Urinary bladder (tissue), 4 donors: ENCODE results near the gene LHPP. TPM values are rescaled to one million over a fixed set of nuclear protein-coding genes. Genes with fewer than 3 reads are reported as not detected.

Experiments
- DNase-seq: peaks from one replicate; pipeline ENCODE4 v3.0.0-alpha.2; 2015; ENCODE audit errors: extremely low spot score
- H3K27ac ChIP-seq: one replicate; pipeline ENCODE4 v1.5.1; 2013; ENCODE audit warnings: low read depth, mild to moderate bottlenecking, moderate library complexity
- H3K36me3 ChIP-seq: one replicate; pipeline ENCODE4 v1.6.1; 2013; ENCODE audit warnings: mild to moderate bottlenecking, moderate library complexity; ENCODE audit not compliant: insufficient read depth
- H3K4me1 ChIP-seq: one replicate; pipeline ENCODE4 v1.6.1; 2013; ENCODE audit warnings: mild to moderate bottlenecking, moderate library complexity; ENCODE audit not compliant: insufficient read depth
- H3K4me3 ChIP-seq: one replicate; pipeline ENCODE4 v1.5.1; 2013; ENCODE audit warnings: low read depth, low read length
- WGBS: extraction: QIAGEN DNeasy Blood & Tissue Kit; methylation state at CpG from one replicate; pipeline ENCODE4 v1.1.7; 2013; 5-methylcytosine and 5-hydroxymethylcytosine counted together
- polyA plus RNA-seq: library from polyadenylated mRNA; stranded (reverse); fragments of 200-250 nt; gene quantifications from one replicate; pipeline ENCODE4 v1.2.3, GENCODE V29; 2013
- total RNA-seq: library from RNA; depleted of rRNA; stranded (reverse); fragments of >200 nt; gene quantifications from one replicate; pipeline ENCODE4 v1.2.3, GENCODE V29; 2014
- donor health status: healthy with polysubstance abuse.
- donor health status: healthy.

Gene LHPP
- total and polyA plus RNA-seq, 2 donors = 6.6 to 15.8 TPM

GRCh38 chr10:124565565-124566221 lies 104.1 kb downstream of the LHPP start:
- DNase-seq = no peak
- Histone ChIP-seq H3K27ac (no peak overlapping the region), H3K4me1 (no peaks in the 10 kb centered on the region), H3K4me3 (no peak overlapping the region), H3K36me3 (no peaks in the 10 kb centered on the region)
- WGBS = 65% methylated on average over 27 of the region's 27 CpGs

- 95% methylated on average over 9 of the region's 9 CpGs for WGBS
- Histone ChIP-seq H3K4me3 (no peak overlapping the region), H3K36me3 (no peaks in the 10 kb centered on the region), H3K27ac (no peak overlapping the region), H3K4me1 (no peaks in the 10 kb centered on the region)
- no peak for DNase-seq
Measured at GRCh38 chr10:124566222-124566888, 104.7 kb downstream of the LHPP start.

- Histone ChIP-seq H3K4me1 (no peaks in the 10 kb centered on the region), H3K36me3 (no peaks in the 10 kb centered on the region), H3K27ac (no peak overlapping the region), H3K4me3 (no peak overlapping the region)
- no peak for DNase-seq
- 92% methylated on average over 33 of the region's 33 CpGs for WGBS
Measured at GRCh38 chr10:124566981-124567835, 105.6 kb downstream of the LHPP start.

GRCh38 chr10:124568339-124568738 lies 106.7 kb downstream of the LHPP start:
- 94% methylated on average over 19 of the region's 19 CpGs for WGBS
- DNase-seq = no peak
- H3K36me3 ChIP-seq = no peaks in the 10 kb centered on the region
- no peak overlapping the region for H3K4me3 ChIP-seq
- no peak overlapping the region for H3K27ac ChIP-seq
- H3K4me1 ChIP-seq = no peaks in the 10 kb centered on the region

- DNase-seq = no peak
- 76% methylated on average over 21 of the region's 21 CpGs for WGBS
- no peaks in the 10 kb centered on the region for H3K4me1 ChIP-seq
- H3K36me3 ChIP-seq = no peaks in the 10 kb centered on the region
- H3K4me3 ChIP-seq = no peak overlapping the region
- H3K27ac ChIP-seq = no peak overlapping the region
Measured at GRCh38 chr10:124568848-124569622, 107.4 kb downstream of the LHPP start.

GRCh38 chr10:124569623-124570470 lies 108.2 kb downstream of the LHPP start:
- 91% methylated on average over 11 of the region's 11 CpGs for WGBS
- Histone ChIP-seq H3K27ac (no peak overlapping the region), H3K4me3 (no peak overlapping the region), H3K36me3 (no peaks in the 10 kb centered on the region), H3K4me1 (no peaks in the 10 kb centered on the region)
- DNase-seq = no peak

- WGBS = 88% methylated on average over 9 of the region's 9 CpGs
- Histone ChIP-seq H3K27ac (no peak overlapping the region), H3K36me3 (no peaks in the 10 kb centered on the region), H3K4me1 (no peaks in the 10 kb centered on the region), H3K4me3 (no peak overlapping the region)
- no peak for DNase-seq
Measured at GRCh38 chr10:124570646-124571045, 109.0 kb downstream of the LHPP start.

GRCh38 chr10:124572751-124573150 lies 111.1 kb downstream of the LHPP start:
- WGBS = 87% methylated on average over 11 of the region's 11 CpGs
- no peak for DNase-seq
- Histone ChIP-seq H3K4me1 (no peaks in the 10 kb centered on the region), H3K27ac (no peak overlapping the region), H3K36me3 (no peaks in the 10 kb centered on the region), H3K4me3 (no peak overlapping the region)

GRCh38 chr10:124573726-124574455 lies 112.3 kb downstream of the LHPP start:
- WGBS = 90% methylated on average over 31 of the region's 31 CpGs
- DNase-seq = no peak
- no peak overlapping the region for H3K4me3 ChIP-seq
- H3K27ac ChIP-seq = no peak overlapping the region
- no peaks in the 10 kb centered on the region for H3K36me3 ChIP-seq
- no peaks in the 10 kb centered on the region for H3K4me1 ChIP-seq

GRCh38 chr10:124574456-124575070 lies 112.9 kb downstream of the LHPP start:
- H3K4me3 ChIP-seq = no peak overlapping the region

GRCh38 chr10:124575107-124576035 lies 113.7 kb downstream of the LHPP start:
- no peak for DNase-seq
- H3K27ac ChIP-seq = no peak overlapping the region
- no peaks in the 10 kb centered on the region for H3K4me1 ChIP-seq
- H3K4me3 ChIP-seq = no peak overlapping the region
- 85% methylated on average over 22 of the region's 22 CpGs for WGBS
- H3K36me3 ChIP-seq = no peaks in the 10 kb centered on the region

More at GRCh38 chr10:124574456-124575070, 112.9 kb downstream of the LHPP start:
- no peak for DNase-seq
- H3K27ac ChIP-seq = no peak overlapping the region
- H3K36me3 ChIP-seq = no peaks in the 10 kb centered on the region
- no peaks in the 10 kb centered on the region for H3K4me1 ChIP-seq
- WGBS = 90% methylated on average over 14 of the region's 14 CpGs
